CD4-positive, alpha-beta T cell (primary cell): Measurements from ENCODE around the gene MCF2L2. TPM values are rescaled to one million over a fixed set of nuclear protein-coding genes. Genes with fewer than 3 reads are reported as not detected.

Experiments used
- ATAC-seq: fragments of 200-7000 bp; cut with Tn5 transposase; one replicate; pipeline ENCODE4 v1.10.0; 2022; ENCODE audit warnings: mild to moderate bottlenecking; ENCODE audit not compliant: poor library complexity
- CTCF ChIA-PET: fragments of 350-600 bp; sonication (Branson Sonifier 250); formaldehyde crosslinking; loops from one replicate; lab custom pipeline; 2021; ENCODE audit warnings: antibody characterized with exemption, inconsistent platforms; lab: Charles Lee
- POLR2A ChIA-PET: fragments of 350-600 bp; sonication (Branson Sonifier 250); formaldehyde crosslinking; loops from one replicate; lab custom pipeline; 2021; ENCODE audit warnings: antibody characterized with exemption, inconsistent platforms; lab: Charles Lee
- DNase-seq, 14 experiments: peaks; one replicate each; pipeline ENCODE4 v3.0.0-alpha.2; 2013 to 2020; ENCODE audit warnings: mixed read lengths in 2 of 14
- H3K27ac ChIP-seq, 2 donors: one replicate each; pipeline versions ENCODE4 v1.5.1 to v1.7.0; 2013; ENCODE audit warnings: low read length in 2 of 2, low read depth in 1 of 2, mild to moderate bottlenecking in 1 of 2
- H3K27me3 ChIP-seq, 2 experiments: 1 replicate in 1 of 2; 2 replicates in 1 of 2; pipeline versions ENCODE4 v1.6.1 to v1.7.0; 2013; ENCODE audit warnings: low read length in 2 of 2, control low read depth in 1 of 2, mild to moderate bottlenecking in 1 of 2, moderate library complexity in 1 of 2; ENCODE audit not compliant: insufficient read depth in 2 of 2, control insufficient read depth in 1 of 2
- H3K36me3 ChIP-seq: one replicate; pipeline ENCODE4 v1.6.1; 2013; ENCODE audit warnings: low read length, control low read depth; ENCODE audit not compliant: insufficient read depth
- H3K4me1 ChIP-seq: one replicate; pipeline ENCODE4 v1.6.1; 2013; ENCODE audit warnings: low read length, control low read depth; ENCODE audit not compliant: insufficient read depth
- H3K4me3 ChIP-seq: one replicate; pipeline ENCODE4 v1.5.1; 2013; ENCODE audit warnings: mild to moderate bottlenecking, low read length, moderate library complexity
- H3K9me3 ChIP-seq, 2 experiments: 1 replicate in 1 of 2; 2 replicates in 1 of 2; pipeline versions ENCODE4 v1.6.1 to v1.7.0; 2013; ENCODE audit warnings: low read length in 2 of 2, mild to moderate bottlenecking in 2 of 2, control low read depth in 1 of 2, moderate library complexity in 1 of 2; ENCODE audit not compliant: control insufficient read depth in 1 of 2, insufficient read depth in 1 of 2
- H3K27ac Mint-ChIP-seq: one replicate; pipeline ENCODE4 v1.8.0; 2020; ENCODE audit warnings: mixed read lengths
- H3K27me3 Mint-ChIP-seq: one replicate; pipeline ENCODE4 v1.8.0; 2021; ENCODE audit warnings: mixed read lengths
- H3K36me3 Mint-ChIP-seq: one replicate; pipeline ENCODE4 v1.8.0; 2021; ENCODE audit warnings: low read depth, mixed read lengths
- H3K4me1 Mint-ChIP-seq: one replicate; pipeline ENCODE4 v1.8.0; 2021; ENCODE audit warnings: low read depth, mixed read lengths
- H3K4me3 Mint-ChIP-seq: one replicate; pipeline ENCODE4 v1.8.0; 2020; ENCODE audit warnings: mild to moderate bottlenecking, mixed read lengths
- H3K9me3 Mint-ChIP-seq: one replicate; pipeline ENCODE4 v1.8.0; 2020; ENCODE audit warnings: mixed read lengths
- CTCF ChIP-seq: fragments of 200-600 bp; IDR thresholded peaks from one replicate; pipeline ENCODE4 v1.8.0; 2022; ENCODE audit warnings: antibody characterized with exemption, mild to moderate bottlenecking
- intact Hi-C, 2 experiments: fragments of 100-400 bp; cut with DNase I in 1 of 2; cut with micrococcal nuclease in 1 of 2; formaldehyde crosslinking; loops; one replicate each; pipeline versions ENCODE4 v1.15.1 to v1.9.0; 2023 to 2025; cut with DNase I, micrococcal nuclease
- total RNA-seq, 174 experiments: library from RNA in 2 of 174; stranded (reverse) in 2 of 174; gene quantifications; one replicate each; pipeline ENCODE4 v1.2.3 and lab custom pipeline; 2021 to 2026

MCF2L2 gene
- total RNA-seq, 2 experiments from 2014 or later = 3.8 to 4.1 TPM

- no peak overlapping the region for H3K4me3 ChIP-seq
- no peak for ATAC-seq
- intact Hi-C loops = no loop called here
- H3K27me3 ChIP-seq = no peaks in the 10 kb centered on the region
- DNase-seq = peak in 1 of 14 experiments; percentile 15
- CTCF ChIA-PET = no interaction called here
- Mint-ChIP-seq H3K4me3 (no peak overlapping the region), H3K9me3 (no peaks in the 10 kb centered on the region), H3K36me3 (peaks cover 4% of the 10 kb centered on the region), H3K4me1 (peaks cover 11% of the 10 kb centered on the region), H3K27ac (no peak overlapping the region), H3K27me3 (no peaks in the 10 kb centered on the region)
- no peaks in the 10 kb centered on the region for H3K36me3 ChIP-seq
- H3K4me1 ChIP-seq = peaks cover 15% of the 10 kb centered on the region
- POLR2A ChIA-PET = no interaction called here
- no peaks in the 10 kb centered on the region for H3K9me3 ChIP-seq
- TF ChIP-seq CTCF = no peak
- H3K27ac ChIP-seq = no peak overlapping the region
Observed at GRCh38 chr3:183159333-183159732, 269.1 kb downstream of the MCF2L2 start.

GRCh38 chr3:183158551-183159006 is 269.8 kb downstream of the MCF2L2 start:
- Mint-ChIP-seq H3K36me3 (peaks cover 4% of the 10 kb centered on the region), H3K4me1 (peaks cover 11% of the 10 kb centered on the region), H3K9me3 (no peaks in the 10 kb centered on the region), H3K27ac (no peak overlapping the region), H3K4me3 (no peak overlapping the region), H3K27me3 (no peaks in the 10 kb centered on the region)
- Histone ChIP-seq H3K4me1 (peaks cover 15% of the 10 kb centered on the region), H3K9me3 (no peaks in the 10 kb centered on the region), H3K27ac (no peak overlapping the region), H3K36me3 (no peaks in the 10 kb centered on the region), H3K27me3 (no peaks in the 10 kb centered on the region), H3K4me3 (no peak overlapping the region)
- intact Hi-C loops = no loop called here
- DNase-seq (peak in 2 of 14 experiments; percentile 48 to 62), ATAC-seq (no peak)
- POLR2A ChIA-PET = no interaction called here
- CTCF ChIA-PET = no interaction called here
- no peak for TF ChIP-seq CTCF

GRCh38 chr3:183158113-183158512 is 270.3 kb downstream of the MCF2L2 start:
- CTCF ChIA-PET = no interaction called here
- Histone ChIP-seq H3K4me1 (peaks cover 15% of the 10 kb centered on the region), H3K27me3 (no peaks in the 10 kb centered on the region), H3K4me3 (no peak overlapping the region), H3K36me3 (no peaks in the 10 kb centered on the region), H3K9me3 (no peaks in the 10 kb centered on the region), H3K27ac (no peak overlapping the region)
- Mint-ChIP-seq H3K27ac (no peak overlapping the region), H3K36me3 (peaks cover 4% of the 10 kb centered on the region), H3K27me3 (no peaks in the 10 kb centered on the region), H3K4me3 (no peak overlapping the region), H3K4me1 (peaks cover 11% of the 10 kb centered on the region), H3K9me3 (no peaks in the 10 kb centered on the region)
- POLR2A ChIA-PET = no interaction called here
- intact Hi-C loops = no loop called here
- TF ChIP-seq CTCF = no peak
- DNase-seq (no peak), ATAC-seq (no peak)
